ENCODE results near the gene FZR1.

DNA sequence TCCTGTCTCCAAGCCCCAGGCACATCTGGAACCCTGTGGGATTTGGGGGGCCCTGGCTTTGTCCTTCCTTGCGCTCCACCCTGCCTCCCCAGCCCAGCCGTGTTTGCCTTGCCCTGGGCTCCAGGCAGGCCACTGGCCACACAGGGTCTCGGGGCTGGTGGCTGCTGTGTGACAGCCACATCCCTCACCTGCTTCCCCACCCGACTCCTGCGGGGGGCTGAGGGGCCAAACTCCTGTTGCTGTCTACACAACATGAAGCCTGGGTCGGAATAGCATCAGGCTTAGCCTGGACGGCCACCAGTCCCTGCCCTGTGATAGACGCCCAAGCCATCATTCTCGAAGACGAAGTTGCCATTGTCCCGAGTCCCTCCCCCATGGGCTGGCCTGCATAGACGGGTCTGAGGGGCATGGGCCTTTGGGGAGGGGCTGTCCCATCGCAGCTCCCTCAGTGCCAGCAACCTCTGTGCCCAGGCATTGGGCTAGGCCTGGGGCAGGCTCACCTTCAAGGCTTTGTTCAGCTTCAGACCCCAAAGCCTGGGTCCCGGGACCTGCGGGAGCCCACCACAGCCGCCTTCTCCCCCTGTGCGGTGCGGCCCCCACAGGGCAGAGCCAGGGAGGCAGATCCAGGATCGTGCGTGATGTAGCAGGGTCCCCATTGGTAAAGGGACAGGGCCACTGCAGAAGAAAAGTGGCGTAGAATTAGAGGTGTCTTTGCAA, 17.4 kb downstream of the FZR1 start:
- no peak for TF ChIP-seq POLR2A (IDR thresholded peaks at IDR 0.05)
- TF ChIP-seq, protein P1, sequence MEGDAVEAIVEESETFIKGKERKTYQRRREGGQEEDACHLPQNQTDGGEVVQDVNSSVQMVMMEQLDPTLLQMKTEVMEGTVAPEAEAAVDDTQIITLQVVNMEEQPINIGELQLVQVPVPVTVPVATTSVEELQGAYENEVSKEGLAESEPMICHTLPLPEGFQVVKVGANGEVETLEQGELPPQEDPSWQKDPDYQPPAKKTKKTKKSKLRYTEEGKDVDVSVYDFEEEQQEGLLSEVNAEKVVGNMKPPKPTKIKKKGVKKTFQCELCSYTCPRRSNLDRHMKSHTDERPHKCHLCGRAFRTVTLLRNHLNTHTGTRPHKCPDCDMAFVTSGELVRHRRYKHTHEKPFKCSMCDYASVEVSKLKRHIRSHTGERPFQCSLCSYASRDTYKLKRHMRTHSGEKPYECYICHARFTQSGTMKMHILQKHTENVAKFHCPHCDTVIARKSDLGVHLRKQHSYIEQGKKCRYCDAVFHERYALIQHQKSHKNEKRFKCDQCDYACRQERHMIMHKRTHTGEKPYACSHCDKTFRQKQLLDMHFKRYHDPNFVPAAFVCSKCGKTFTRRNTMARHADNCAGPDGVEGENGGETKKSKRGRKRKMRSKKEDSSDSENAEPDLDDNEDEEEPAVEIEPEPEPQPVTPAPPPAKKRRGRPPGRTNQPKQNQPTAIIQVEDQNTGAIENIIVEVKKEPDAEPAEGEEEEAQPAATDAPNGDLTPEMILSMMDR (IDR thresholded peaks at IDR 0.05): no peak

Data from testis (tissue), 2 donors.